ENCODE data around the gene CNST.
"Not testable (repeated sequence)": the region's sequence is repeated elsewhere in the genome, so short reads cannot be mapped to it uniquely, and the experiment has no call there.

Gene CNST

DNA sequence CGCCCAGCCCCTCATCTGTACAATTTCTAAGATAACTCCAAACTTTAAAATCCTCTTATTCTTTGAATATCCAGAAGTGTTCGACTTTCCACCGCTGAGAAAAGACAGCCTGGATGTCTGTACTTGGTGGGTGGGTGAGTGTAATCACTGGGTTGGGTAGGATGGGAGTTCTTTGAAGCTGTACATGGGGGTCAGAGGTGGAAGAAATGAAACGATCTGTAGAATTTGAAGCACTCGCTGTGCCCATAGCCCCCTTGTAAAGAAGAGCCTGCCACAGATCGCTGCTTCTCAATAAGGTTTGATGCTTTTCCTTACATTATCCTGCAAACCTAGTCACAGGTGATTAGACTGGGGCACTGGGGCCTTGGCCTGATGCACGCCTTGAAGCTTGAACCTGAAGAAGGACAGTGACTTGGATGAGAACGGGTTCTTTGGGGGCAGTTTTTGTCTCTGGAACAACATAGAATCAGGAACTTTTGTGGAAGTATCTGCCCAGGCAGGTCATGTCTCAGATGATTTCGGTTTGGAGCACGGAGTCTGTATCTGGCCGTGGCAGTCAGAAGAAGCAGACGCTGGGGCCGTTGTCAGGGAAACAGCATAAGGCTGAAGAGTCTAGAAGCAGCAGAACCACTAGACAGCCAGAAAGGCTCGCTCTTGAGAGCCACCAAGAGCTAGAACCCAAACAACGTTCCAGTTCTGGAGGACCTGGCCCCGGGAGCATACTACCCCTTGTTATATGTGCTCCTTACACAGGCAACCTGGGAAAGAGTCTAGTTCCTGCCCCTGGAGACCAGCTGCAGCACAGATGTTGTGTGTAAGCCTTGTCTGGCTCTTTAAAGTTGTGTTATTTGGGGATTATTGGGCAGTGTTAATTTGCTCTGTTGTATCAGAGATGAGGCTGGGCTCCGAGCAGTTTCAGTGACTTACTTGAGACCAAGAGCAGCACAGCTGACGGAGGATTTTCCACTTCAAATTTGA lies 112.8 kb downstream of the CNST start:
- no peak for DNase-seq

GRCh38 chr1:246679794-246680177 lies 113.5 kb downstream of the CNST start:
- no peak for DNase-seq

DNA sequence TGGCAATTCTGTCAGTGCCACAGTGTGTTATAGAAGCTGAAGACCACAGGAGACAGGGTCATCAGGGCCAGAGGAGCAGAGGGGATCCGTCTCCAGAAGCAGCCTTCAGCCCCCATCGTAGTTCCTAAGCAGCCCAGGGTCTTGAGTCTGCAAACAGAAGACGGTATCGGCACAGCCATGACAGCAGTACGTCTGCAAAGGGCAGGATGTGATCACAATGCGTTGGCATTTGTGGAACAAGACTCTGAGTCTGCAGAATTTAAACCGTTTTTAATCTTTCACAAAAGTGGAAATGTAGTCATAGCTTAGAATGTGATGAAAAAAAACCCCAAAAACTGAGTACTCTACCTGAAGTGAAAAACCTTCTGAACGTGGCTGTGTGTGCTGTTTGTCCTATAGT lies 113.9 kb downstream of the CNST start:
- no peak for DNase-seq

GRCh38 chr1:246680696-246681130 lies 114.5 kb downstream of the CNST start:
- DNase-seq: no peak

- DNase-seq: no peak
Measured at GRCh38 chr1:246681900-246682895, 115.9 kb downstream of the CNST start.

- no peak for DNase-seq
Measured at GRCh38 chr1:246683521-246683920, 117.3 kb downstream of the CNST start.

DNA sequence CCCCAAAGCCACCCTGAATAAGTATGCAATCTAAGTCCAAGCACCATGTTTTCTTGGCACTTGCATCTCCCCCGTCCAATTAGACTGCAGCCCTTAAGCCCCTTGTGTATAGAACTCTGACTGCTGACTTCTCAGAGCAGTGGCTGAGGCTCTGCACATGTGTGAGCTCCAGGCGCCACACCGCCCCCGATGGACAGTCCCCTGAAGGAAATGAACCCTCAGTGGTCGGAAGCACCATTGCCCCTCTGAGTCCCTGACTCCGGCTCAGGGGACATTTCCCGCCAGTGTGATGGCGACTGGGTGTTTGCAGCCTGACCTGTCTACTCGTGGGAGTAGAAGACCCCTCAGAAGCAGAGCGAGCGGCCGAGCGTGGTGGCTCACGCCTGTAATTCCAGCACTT lies 120.7 kb downstream of the CNST start:
- no peak for DNase-seq

GRCh38 chr1:246689409-246690008 lies 123.3 kb downstream of the CNST start:
- DNase-seq: peak; percentile 56

DNA sequence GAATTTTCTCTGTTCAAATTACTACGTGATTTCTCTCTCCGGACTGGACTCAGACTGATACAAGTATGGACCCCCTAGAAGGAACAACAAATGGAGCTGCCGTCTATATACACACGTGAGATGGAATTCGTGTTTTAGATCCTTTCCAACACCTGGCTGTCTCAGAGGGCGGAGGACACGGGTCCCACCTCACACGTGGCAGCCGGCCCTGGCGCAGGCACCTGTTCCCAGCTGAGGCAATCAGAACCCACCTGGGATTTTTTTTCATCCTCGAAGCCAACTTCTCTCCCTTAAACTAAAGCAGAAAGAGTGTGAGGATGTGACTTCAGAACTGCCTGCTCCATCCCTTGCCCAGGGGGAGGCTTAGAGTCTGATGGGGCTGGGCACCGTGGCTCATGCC lies 123.8 kb downstream of the CNST start:
- DNase-seq: no peak

DNA sequence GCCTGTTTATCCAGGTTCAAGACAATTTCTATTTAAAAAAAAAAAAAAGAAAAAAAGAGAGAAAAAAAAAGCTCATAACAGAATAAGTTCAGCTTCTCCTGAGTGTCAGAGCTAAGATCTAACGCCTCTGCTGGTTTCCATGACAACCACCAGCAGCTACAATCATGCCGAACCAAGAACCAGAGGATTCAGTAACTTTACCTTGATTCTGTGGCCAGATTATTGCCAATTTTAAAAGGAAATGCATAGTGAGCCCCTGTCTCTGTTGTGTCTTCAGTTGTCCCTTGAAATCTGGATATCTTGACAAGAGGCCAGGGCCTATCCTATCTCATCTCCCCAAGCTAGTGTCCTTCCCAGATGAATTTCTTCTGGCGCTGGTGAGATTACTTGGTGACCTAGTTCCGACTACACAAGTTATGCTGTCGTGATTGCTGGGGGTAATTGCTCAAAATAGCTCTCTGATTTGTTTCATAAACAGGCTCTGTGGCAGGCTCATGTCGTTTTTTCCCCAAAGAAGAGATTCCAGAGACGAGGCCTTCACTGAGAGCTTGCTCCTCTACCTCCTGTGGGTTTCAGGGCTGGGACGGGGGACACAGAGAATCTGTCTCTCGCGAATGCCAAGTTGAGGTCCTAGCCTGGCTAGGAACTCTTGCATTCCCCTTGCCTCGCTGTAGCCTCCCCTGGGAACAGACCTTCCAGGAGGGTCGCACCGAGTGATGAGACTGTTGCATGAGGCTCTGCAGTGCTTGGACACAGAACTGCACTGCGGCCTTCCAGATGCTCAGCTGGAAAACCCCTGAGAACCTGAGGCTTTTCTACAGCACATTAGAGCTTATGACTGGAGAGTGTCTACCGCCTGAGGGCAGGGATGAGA lies 125.6 kb downstream of the CNST start:
- no peak for DNase-seq

GRCh38 chr1:246694213-246694895 lies 128.1 kb downstream of the CNST start:
- DNase-seq: not testable (repeated sequence)

DNA sequence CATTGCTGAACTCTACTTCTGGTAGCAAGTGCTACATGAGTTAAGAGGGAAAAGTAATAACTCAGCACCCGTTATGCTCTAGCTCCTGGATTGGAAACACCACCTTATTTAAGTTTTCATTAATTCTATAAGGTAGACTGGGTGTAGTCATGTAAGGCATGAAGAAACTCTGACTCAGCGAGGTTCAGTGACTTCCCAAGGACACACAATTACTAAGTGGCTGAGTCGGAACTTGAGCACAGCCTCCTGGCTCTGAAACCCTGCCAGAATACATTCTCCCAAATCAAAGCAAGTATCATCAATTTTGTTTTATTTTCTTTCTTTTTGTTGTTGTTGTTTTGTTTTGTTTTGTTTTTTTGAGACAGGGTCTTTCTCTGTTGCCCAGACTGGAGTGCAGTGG lies 128.9 kb downstream of the CNST start:
- no peak for DNase-seq

DNA sequence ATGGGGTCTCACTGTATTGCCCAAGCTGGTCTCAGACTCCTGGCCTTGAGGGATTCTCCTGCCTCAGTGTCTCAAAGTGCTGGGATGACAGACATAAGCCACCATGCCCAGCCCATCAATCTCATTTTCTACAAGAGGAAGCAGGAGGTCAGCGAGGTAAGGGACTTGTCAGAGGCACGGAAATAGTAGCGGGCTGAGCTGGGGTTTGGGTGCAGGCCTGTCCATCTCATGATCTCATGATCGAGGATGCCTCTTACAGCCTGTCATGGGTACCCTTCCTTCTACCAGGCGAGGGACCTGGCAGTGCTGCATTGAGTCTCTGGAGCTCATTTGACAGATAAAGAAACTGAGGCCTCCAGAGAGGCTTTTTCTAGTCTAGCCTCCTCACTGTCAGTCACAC lies 129.4 kb downstream of the CNST start:
- DNase-seq: no peak

DNA sequence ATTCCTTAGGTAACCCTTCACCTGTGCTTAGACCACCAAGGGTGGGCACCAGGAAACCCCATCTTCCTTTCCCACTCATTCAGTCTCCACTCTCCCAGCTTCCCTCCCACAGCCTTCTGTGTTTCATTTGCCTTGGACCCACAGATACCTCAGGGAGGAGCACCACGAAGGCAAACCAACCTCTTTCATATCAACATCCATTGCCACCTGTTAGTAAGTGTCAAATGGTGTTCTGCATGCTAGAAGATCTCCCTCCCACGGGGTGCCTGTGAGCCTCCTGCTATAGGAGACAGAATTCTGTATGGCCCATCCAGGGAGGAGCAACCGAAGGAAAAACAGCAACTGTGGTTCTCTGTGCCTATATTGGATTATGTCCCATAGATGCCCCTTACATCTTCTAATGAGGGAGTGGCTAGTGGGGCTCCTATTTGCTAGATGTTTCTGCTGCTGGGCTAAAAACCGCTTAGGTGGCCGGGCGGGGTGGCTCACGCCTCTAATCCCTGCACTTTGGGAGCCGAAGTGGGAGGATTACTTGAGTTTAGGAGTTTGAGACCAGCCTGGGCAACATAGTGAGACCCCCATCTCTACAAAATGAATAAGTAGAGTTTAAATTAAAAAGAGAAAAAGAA lies 132.3 kb downstream of the CNST start:
- no peak for DNase-seq

DNA sequence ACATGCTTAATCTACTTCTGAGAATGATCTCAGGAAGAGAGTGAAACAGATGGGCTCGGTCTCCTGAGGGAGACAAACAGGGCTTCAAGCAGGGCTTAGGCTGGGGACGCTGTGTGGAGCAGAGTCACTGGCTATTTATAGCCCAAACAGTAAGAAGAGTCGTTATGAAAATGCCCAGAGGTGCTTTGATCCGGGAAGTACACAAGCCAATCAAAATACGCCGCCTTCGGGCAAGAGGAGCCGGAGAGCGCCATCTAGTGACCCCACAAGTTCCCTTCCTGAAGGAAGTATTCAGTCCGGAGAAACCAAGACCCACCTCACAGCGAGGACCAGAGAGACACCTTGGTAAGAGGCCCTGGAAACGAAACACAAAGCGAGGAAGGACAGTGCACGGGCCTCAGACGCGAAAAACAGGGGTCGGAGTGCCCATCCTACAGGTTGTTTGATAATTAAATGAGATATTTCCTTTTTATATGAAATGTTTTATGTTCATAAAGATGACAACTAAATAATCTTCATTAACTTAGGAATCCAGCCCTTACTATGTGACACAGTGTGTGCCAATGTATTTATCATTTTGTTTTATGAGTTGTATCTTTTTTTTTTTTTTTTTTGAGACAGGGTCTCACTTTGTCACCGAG lies 133.0 kb downstream of the CNST start:
- DNase-seq: peak; percentile 90

GRCh38 chr1:246703581-246703980 lies 137.3 kb downstream of the CNST start:
- no peak for DNase-seq

GRCh38 chr1:246705368-246705767 lies 139.1 kb downstream of the CNST start:
- no peak for DNase-seq

DNA sequence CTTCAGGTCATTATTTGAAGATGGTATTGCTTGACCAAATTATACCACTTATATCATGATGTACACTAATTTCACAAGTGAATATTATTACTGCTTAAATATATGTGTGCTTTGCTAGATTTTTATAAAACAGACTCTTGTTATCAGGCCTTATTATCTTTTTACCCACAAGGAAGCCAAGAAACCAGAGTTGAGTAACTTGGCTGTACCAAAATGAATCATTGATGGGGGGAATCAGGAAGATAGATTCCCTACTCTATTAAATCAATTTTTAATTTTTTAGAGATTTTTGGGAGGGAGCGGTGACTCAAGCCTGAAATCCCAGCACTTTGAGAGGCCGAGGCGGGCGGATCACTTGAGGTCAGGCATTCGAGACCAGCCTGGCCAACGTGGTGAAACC lies 141.9 kb downstream of the CNST start:
- no peak for DNase-seq

- no peak for DNase-seq
Measured at GRCh38 chr1:246709196-246709595, 142.9 kb downstream of the CNST start.

DNA sequence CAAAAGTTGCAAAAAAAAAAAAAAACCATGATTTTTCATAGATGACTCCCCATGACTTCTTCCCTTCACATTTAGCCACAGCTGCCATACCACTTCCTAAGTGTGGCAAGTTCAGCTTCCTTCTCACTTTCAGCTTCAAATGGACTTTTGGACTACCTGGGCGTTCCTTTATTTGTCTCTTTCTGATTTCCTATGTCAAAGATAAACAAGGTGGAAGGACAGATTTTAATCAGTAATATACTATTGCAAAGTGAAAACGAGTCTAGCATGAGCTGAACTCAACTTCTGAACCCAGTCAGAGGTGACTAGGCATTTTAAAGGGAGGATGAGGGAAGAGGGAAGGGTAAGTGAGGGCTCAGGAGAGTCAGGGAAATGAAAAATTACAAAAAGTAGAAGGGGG lies 143.6 kb downstream of the CNST start:
- DNase-seq: no peak

Measured in stimulated activated CD4-positive, alpha-beta T cell treated with anti-CD3 and anti-CD28 coated beads, Interleukin-15, amount 100 ng/mL, for 24 hours (primary cell).